A549 (cell line): ENCODE measurements around the gene HPGD.

Source experiments
- CEBPB ChIP-seq, 2 experiments: fragments of >200 bp in 1 of 2; sonication (Bioruptor Twin) in 1 of 2; formaldehyde crosslinking in 1 of 2; IDR thresholded peaks; 2 replicates each; pipeline ENCODE4 v1.6.1; 2012 to 2016
- CTCF ChIP-seq: fragments of >200 bp; sonication (Bioruptor Twin); formaldehyde crosslinking; IDR thresholded peaks from 3 replicates; pipeline ENCODE4 v1.5.1; 2016
- KDM5A ChIP-seq: fragments of 200-600 bp; sonication (generic); IDR thresholded peaks from 2 replicates; pipeline ENCODE4 v1.6.1; 2016; ENCODE audit warnings: antibody characterized with exemption, mild to moderate bottlenecking
- POLR2A ChIP-seq: IDR thresholded peaks from 2 replicates; pipeline ENCODE4 v1.6.1; 2012; ENCODE audit warnings: mild to moderate bottlenecking, low read length
- RCOR1 ChIP-seq: fragments of 150-350 bp; IDR thresholded peaks from 2 replicates; pipeline ENCODE4 v1.6.1; 2014; ENCODE audit warnings: antibody characterized with exemption, low read length, low read depth

- TF ChIP-seq CTCF (no peak), POLR2A (no peak), CEBPB (IDR thresholded peaks at IDR 0.05) (no peak), RCOR1 (no peak), KDM5A (no peak)
Measured at GRCh38 chr4:174494146-174494545, 28.1 kb downstream of the HPGD start.
